CD4-positive, alpha-beta T cell treated with Interleukin-17A for 1 hour (primary cell): ENCODE results near the gene KRTAP12-3.
"Not testable (repeated sequence)": the region's sequence is repeated elsewhere in the genome, so short reads cannot be mapped to it uniquely, and the experiment has no call there.

ENCODE experiments used
- DNase-seq: peaks from one replicate; pipeline ENCODE4 v3.0.0-alpha.2; 2020

The KRTAP12-3 gene, protein sequence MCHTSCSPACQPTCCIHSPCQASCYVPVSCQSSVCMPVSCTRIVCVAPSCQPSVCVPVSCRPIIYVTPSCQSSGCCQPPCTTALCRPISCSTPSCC

GRCh38 chr21:44657635-44658540 lies at the start of gene KRTAP12-3:
Gene KRTAP12-3, plus strand, starts transcription at chr21:44657932. Its CDS starts 48 bp downstream, at chr21:44657980.
- DNase-seq: peak; percentile 85

- no peak for DNase-seq
Observed at GRCh38 chr21:44609193-44609592, 48.5 kb upstream of the KRTAP12-3 start.

DNA sequence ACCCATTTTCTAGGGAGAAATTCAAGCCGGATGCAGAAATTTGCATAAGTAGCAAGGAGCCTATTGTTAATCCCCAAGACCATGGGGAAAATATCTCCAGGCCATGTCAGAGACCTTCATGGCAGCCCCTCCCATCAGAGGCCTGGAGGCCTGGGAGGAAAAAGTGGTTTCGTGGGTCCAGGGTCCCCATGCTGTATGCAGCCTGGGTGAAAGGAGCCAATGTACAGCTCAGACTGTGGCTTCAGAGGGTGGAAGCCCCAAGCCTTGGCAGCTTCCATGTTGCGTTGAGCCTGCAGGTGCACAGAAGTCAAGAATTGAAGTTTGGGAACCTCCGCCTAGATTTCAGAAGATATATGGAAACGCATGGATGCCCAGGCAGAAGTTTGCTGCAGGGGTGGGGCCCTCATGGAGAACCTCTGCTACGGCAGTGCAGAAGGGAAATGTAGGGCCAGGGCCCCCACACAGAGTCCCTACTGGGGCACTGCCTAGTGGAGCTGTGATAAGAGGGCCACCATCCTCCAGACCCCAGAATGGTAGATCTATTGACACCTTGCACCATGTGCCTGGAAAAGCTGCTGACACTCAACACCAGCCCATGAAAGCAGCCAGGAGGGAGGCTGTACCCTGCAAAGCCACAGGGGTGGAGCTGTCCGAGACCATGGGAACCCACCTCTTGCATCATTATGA lies 47.4 kb upstream of the KRTAP12-3 start:
- DNase-seq: not testable (repeated sequence)

- no peak for DNase-seq
Observed at GRCh38 chr21:44611551-44611950, 46.2 kb upstream of the KRTAP12-3 start.

DNA sequence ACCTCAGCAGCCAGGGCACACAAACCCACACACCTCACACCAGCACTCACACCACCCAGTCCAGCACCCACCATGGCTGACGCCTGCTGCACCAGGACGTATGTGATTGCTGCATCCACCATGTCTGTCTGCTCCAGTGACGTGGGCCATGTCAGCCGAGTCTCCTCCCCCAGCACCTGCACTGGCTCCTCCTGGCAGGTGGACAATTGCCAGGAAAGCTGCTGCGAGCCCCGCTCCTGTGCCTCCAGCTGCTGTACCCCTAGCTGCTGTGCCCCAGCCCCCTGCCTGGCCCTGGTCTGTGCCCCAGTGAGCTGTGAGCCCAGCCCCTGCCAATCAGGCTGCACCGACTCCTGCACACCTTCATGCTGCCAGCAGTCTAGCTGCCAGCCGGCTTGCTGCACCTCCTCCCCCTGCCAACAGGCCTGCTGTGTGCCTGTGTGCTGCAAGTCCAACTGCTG lies 45.7 kb upstream of the KRTAP12-3 start, which contains the start of gene KRTAP10-8:
TSS of gene KRTAP10-8 (plus strand) at position 51 of the 458 bp plus-strand sequence. CDS start at position 73, 22 bp downstream.
- no peak for DNase-seq

DNA sequence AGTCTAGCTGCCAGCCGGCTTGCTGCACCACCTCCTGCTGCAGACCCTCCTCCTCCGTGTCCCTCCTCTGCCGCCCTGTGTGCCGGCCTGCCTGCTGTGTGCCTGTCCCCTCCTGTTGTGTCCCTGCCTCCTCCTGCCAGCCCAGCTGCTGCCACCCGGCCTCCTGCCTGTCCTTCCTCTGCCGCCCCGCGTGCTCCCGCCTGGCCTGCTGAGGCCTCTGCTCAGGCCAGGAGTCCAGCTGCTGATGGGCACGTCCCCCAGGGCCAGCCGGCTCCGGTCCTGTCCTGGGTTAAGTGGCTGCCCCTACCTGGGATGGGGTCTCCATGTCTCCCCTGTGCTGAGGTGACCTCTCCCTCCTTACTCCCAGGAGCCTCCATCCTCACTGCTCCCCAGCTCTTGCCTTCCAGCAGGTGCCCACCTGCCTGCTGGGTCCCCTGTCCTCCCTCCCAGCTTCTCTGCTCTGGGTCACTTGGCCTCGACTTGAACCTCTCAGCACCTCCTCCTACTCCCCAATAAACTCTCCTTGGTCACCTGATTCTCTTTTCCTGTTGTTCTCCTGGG lies 45.0 kb upstream of the KRTAP12-3 start:
- no peak for DNase-seq

DNA sequence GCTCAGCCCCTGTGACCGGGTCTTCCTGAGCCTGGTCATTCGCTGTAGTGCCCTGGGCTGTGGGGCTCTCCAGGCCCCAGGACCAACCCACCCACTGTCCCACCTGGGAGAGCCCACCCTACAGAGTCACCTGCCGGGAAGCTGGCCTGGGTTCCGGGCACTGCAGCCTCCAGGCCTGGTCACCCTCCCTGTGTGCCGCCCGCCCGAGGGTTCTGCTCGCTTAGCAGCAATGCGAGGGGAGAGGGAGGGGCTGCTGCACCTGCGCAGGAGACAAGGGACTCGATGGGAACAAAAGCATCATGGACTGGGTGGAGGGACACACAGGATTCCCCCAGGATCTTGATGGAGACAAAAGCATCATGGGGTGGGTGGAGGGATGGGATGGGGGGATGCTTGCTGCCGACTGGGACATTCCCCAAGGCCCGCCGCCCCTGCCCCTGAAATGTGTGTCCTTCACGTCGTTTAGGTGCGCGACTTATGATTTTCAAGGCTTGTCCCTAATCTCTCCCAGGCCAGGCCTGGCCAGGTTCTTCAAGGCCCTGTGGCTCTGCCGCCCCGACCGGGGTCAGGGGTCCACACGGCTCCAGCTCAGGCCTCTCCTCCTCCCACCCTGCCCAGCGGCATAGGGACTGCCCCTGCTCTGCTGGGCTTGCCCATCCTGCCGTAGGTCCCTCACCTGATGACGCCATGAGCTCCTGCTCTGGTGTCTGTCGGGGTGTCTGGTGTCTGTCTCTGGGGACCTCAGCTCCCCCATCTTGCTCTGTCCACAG lies 44.2 kb upstream of the KRTAP12-3 start:
- no peak for DNase-seq

GRCh38 chr21:44614161-44614631 lies 43.5 kb upstream of the KRTAP12-3 start:
- DNase-seq: no peak

DNA sequence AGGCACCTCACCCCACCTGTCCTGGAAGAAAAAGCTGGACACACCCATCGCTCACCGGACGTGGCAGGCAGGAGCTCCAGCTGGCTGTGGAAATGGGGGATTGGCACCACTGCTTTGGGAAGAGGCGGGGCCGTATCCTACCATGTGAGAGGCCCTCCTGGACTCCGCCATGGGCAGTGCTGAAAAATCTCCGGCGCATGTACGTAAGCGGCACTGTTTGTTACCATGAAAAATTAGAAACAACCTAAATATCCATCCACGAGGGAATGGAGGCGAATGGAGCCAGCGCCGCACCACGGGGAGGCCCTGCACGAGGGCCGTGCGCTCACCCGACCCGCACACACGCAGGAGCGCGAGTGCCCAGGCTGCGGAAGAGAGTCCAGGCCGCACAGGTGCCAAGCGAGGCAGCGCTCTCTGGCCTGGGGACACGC lies 42.8 kb upstream of the KRTAP12-3 start:
- DNase-seq: no peak

DNA sequence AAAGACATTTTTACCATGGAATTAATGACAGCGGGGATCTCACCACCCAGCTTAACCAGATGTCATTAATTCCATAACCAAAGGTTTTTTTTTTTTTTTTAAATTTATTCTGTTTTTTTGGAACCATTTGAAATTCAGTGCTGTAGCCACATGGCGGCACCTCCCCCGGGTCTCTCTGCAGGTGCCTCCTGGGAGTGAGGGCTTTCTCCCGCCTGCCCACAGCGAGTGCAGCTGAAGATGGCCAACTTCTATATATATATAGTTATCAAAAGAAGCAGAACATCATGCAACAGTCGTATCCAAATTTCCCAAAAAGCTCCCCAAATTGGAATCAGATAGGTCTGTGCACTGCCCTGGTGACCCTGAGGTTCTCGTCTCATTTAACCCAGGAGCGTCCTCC lies 42.3 kb upstream of the KRTAP12-3 start:
- DNase-seq: no peak

DNA sequence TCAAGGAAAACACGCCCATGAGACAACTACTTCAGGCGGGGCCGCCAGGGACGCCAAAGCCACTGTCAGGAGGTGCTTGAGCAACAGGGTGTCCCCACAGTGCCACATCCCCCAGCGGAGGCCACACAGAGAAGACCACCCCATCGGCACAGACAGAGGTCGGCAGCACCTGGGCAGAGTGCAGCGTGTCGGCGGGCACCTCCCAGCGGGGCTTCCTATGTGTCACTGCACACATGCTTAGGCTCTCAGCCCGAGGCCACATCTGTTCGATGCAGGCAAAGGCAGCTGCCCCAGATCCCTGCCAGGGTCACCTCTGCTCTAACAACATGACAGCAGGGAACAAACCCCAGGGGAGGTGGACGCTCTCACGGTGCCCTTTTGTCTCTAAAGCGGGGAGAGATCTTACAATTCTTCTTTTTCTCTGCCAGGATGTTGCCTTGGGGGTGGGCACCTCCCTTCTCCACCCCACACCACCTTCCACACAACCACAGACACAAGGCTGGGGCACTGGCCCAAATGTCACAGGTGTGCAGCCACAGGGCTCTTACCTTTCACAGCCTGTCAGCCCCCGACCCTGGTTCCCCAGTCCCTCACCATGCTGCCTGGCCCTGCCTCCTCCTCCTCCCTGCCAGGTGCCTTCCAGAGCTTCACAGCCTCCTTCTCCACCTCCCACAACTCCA lies 41.7 kb upstream of the KRTAP12-3 start:
- DNase-seq: no peak

- DNase-seq: no peak
Observed at GRCh38 chr21:44616591-44616926, 41.2 kb upstream of the KRTAP12-3 start.

DNA sequence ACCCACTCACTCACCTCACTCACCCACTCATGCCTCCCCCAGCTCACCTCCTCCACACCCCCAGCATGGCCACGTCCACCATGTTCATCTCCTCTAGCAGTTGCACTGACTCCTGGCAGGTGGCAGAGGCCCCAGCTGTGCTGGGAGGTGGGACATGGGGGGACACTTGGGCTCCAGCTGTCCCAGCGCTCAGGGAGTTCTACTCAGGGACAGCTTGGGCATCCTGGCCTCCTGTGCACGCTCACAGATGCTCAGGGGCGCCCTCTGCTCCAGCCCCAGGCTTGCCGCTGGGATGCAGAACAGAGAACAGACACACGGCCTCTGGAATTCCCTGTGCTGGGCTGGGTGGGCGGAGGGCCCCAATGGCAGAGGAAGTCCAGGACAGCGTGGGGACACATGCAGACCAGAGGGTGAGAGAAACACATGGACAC lies 40.6 kb upstream of the KRTAP12-3 start:
- no peak for DNase-seq

DNA sequence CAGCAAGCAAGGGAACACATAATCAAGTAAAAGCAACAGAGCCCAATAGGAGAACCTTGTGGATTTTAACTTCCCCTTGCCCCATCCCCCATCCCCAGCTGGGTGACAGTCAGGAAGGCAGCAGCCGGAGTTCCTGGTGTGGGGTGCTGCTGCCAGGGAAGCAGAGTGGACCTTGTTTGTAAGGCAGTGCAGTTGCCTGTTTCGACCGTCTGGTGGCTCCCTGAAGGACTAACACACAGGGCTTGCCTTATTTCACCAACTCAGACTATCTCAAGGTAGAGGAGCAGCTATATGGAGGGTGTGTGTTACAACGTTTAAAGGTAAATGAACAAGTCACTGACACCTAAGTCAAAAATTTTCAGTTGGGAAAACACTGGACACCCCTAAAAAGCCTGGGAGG lies 39.2 kb upstream of the KRTAP12-3 start:
- DNase-seq: no peak

GRCh38 chr21:44618909-44619308 lies 38.8 kb upstream of the KRTAP12-3 start:
- DNase-seq: peak; percentile 78

DNA sequence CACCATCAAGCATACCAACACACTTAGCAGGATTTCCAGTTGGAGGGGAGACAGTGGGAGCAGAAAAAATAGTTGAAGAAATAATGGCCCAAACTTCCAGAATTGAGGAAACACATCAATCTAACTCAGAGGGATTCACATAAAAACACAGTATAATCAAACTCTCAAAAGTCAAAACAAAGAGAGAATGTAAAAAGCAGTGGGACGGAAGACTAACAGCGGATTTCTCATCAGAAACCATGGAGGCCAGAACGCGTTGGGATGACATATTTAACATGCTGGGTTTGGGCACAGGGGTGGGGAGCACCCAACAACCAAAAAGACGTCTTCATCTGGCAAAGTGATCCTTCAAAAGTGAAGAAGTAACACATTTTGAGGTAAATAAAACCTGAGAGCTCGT lies 37.8 kb upstream of the KRTAP12-3 start:
- no peak for DNase-seq

DNA sequence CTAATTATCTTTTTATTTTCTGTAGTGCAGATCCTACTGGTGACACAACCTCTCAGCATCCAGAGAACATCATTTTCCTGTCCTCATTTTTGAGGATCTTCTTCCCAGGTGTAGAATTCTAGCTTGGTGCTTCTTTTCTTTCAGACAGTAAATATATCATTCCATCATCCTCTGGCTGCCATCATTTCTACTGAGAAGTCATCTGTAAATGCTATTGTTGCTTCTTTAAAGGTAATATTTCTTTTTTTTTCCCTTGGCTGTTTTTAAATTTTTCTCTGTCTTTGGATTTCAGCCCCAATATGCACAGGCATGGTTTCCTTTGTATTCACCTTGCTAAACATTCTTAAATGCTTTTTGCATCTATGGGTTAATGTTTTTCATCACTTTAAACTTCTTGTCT lies 34.2 kb upstream of the KRTAP12-3 start:
- DNase-seq: no peak

- no peak for DNase-seq
Observed at GRCh38 chr21:44625756-44626155, 32.0 kb upstream of the KRTAP12-3 start.

GRCh38 chr21:44626262-44626661 lies 31.5 kb upstream of the KRTAP12-3 start:
- DNase-seq: peak; percentile 45

GRCh38 chr21:44626673-44627143 lies 31.0 kb upstream of the KRTAP12-3 start, which contains the start of gene KRTAP10-9:
Gene KRTAP10-9, plus strand, starts transcription at chr21:44627093. Its CDS starts 79 bp downstream, at chr21:44627172.
- no peak for DNase-seq

DNA sequence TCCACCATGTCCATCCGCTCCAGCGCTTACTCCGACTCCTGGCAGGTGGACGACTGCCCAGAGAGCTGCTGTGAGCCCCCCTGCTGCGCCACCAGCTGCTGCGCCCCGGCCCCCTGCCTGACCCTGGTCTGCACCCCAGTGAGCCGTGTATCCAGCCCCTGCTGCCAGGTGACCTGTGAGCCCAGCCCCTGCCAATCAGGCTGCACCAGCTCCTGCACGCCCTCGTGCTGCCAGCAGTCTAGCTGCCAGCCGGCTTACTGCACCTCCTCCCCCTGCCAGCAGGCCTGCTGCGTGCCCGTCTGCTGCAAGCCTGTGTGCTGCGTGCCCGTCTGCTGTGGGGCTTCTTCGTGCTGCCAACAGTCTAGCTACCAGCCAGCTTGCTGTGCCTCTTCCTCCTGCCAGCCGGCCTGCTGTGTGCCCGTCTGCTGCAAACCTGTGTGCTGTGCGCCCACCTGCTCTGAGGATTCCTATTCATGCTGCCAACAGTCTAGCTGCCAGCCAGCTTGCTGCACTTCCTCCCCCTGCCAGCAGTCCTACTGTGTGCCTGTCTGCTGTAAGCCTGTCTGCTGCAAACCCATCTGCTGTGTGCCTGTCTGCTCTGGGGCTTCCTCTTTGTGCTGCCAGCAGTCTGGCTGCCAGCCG lies 30.4 kb upstream of the KRTAP12-3 start:
- not testable (repeated sequence) for DNase-seq
